Nephron (organoid): Measurements from ENCODE around the gene POU4F3.

Experiments
- H3K27ac Mint-ChIP-seq, 3 experiments: 2 replicates each; pipeline ENCODE4 v1.8.0; 2020; ENCODE audit warnings: mixed read lengths in 3 of 3, mild to moderate bottlenecking in 2 of 3, moderate library complexity in 1 of 3
- H3K27me3 Mint-ChIP-seq: 2 replicates; pipeline ENCODE4 v1.8.0; 2021; ENCODE audit warnings: low read depth, mild to moderate bottlenecking, moderate library complexity, mixed read lengths
- H3K36me3 Mint-ChIP-seq: 2 replicates; pipeline ENCODE4 v1.8.0; 2020; ENCODE audit warnings: low read depth, mixed read lengths
- H3K4me1 Mint-ChIP-seq: 2 replicates; pipeline ENCODE4 v1.8.0; 2020; ENCODE audit warnings: mixed read lengths
- H3K4me3 Mint-ChIP-seq, 3 experiments: 2 replicates each; pipeline ENCODE4 v1.8.0; 2020; ENCODE audit warnings: mild to moderate bottlenecking in 3 of 3, mixed read lengths in 3 of 3, moderate library complexity in 2 of 3
- H3K9me3 Mint-ChIP-seq: 2 replicates; pipeline ENCODE4 v1.8.0; 2020; ENCODE audit warnings: mixed read lengths
- CTCF ChIP-seq, 3 experiments: fragments of 200-600 bp; sonication (generic); IDR thresholded peaks; one replicate each; pipeline ENCODE4 v1.5.0; 2021; ENCODE audit warnings: antibody characterized with exemption in 3 of 3; ENCODE audit not compliant: unreplicated experiment in 3 of 3

POU4F3 gene

GRCh38 chr5:146302406-146302805 lies 36.2 kb upstream of the POU4F3 start:
- Mint-ChIP-seq H3K27ac (no peak overlapping the region), H3K36me3 (no peaks in the 10 kb centered on the region), H3K9me3 (no peaks in the 10 kb centered on the region), H3K4me3 (no peak overlapping the region), H3K4me1 (no peaks in the 10 kb centered on the region), H3K27me3 (peaks cover 35% of the 10 kb centered on the region)
- no peak for TF ChIP-seq CTCF (IDR thresholded peaks at IDR 0.05; ENCODE audit: unreplicated experiment in 3 of 3)

- H3K27ac Mint-ChIP-seq: no peak overlapping the region
- H3K4me3 Mint-ChIP-seq: no peak overlapping the region
- no peaks in the 10 kb centered on the region for H3K9me3 Mint-ChIP-seq
- H3K36me3 Mint-ChIP-seq: no peaks in the 10 kb centered on the region
- TF ChIP-seq CTCF (IDR thresholded peaks at IDR 0.05; ENCODE audit: unreplicated experiment in 3 of 3): no peak
- H3K27me3 Mint-ChIP-seq: peaks cover 25% of the 10 kb centered on the region
- H3K4me1 Mint-ChIP-seq: no peaks in the 10 kb centered on the region
These were observed 31.8 kb upstream of the POU4F3 start for GRCh38 chr5:146306838-146307237.

- H3K4me1 Mint-ChIP-seq: no peaks in the 10 kb centered on the region
- H3K27ac Mint-ChIP-seq: no peak overlapping the region
- H3K36me3 Mint-ChIP-seq: no peaks in the 10 kb centered on the region
- no peaks in the 10 kb centered on the region for H3K9me3 Mint-ChIP-seq
- TF ChIP-seq CTCF (IDR thresholded peaks at IDR 0.05; ENCODE audit: unreplicated experiment in 3 of 3): no peak
- peaks cover 19% of the 10 kb centered on the region for H3K27me3 Mint-ChIP-seq
- no peak overlapping the region for H3K4me3 Mint-ChIP-seq
These were observed 30.8 kb upstream of the POU4F3 start for GRCh38 chr5:146307796-146308195.

GRCh38 chr5:146310540-146310939 lies 28.1 kb upstream of the POU4F3 start:
- no peaks in the 10 kb centered on the region for H3K36me3 Mint-ChIP-seq

GRCh38 chr5:146311278-146311677 lies 27.4 kb upstream of the POU4F3 start:
- TF ChIP-seq CTCF (IDR thresholded peaks at IDR 0.05; ENCODE audit: unreplicated experiment in 3 of 3): no peak
- peaks cover 28% of the 10 kb centered on the region for H3K27me3 Mint-ChIP-seq
- H3K4me1 Mint-ChIP-seq: no peaks in the 10 kb centered on the region
- no peak overlapping the region for H3K4me3 Mint-ChIP-seq
- no peaks in the 10 kb centered on the region for H3K36me3 Mint-ChIP-seq
- H3K9me3 Mint-ChIP-seq: no peaks in the 10 kb centered on the region
- no peak overlapping the region for H3K27ac Mint-ChIP-seq

More at GRCh38 chr5:146310540-146310939, 28.1 kb upstream of the POU4F3 start:
- no peaks in the 10 kb centered on the region for H3K4me1 Mint-ChIP-seq
- H3K27me3 Mint-ChIP-seq: peaks cover 24% of the 10 kb centered on the region
- TF ChIP-seq CTCF (IDR thresholded peaks at IDR 0.05; ENCODE audit: unreplicated experiment in 3 of 3): no peak
- no peak overlapping the region for H3K4me3 Mint-ChIP-seq
- H3K9me3 Mint-ChIP-seq: no peaks in the 10 kb centered on the region
- H3K27ac Mint-ChIP-seq: no peak overlapping the region

- Mint-ChIP-seq H3K27me3 (peaks cover 28% of the 10 kb centered on the region), H3K9me3 (no peaks in the 10 kb centered on the region), H3K27ac (no peak overlapping the region), H3K4me3 (no peak overlapping the region), H3K4me1 (no peaks in the 10 kb centered on the region), H3K36me3 (no peaks in the 10 kb centered on the region)
- TF ChIP-seq CTCF (IDR thresholded peaks at IDR 0.05; ENCODE audit: unreplicated experiment in 3 of 3): no peak
These were observed 25.6 kb upstream of the POU4F3 start for GRCh38 chr5:146313027-146313426.
